PC-3 (cell line): ENCODE measurements around the gene MAPRE3. TPM values are rescaled to one million over a fixed set of nuclear protein-coding genes. Genes with fewer than 3 reads are reported as not detected.
A peak's percentile ranks its signal among the peaks of the same experiment; 100 is the strongest.

Experiments
- ATAC-seq: fragments of 200-7000 bp; cut with Tn5 transposase; 2 replicates; pipeline ENCODE4 v1.9.1; 2020; ENCODE audit warnings: mild to moderate bottlenecking, moderate library complexity
- BruUV-seq: library from RNA; stranded (reverse); fragments of 400-500 nt; replicated peaks from 2 replicates; lab custom pipeline; 2021; lab: Mats Ljungman, UMichigan
- CTCF ChIA-PET: fragments of 300-600 bp; sonication (Branson Sonifier 250); formaldehyde crosslinking; loops from one replicate; lab custom pipeline; 2022; ENCODE audit warnings: antibody characterized with exemption; lab: Charles Lee
- POLR2A ChIA-PET: fragments of 300-600 bp; sonication (Branson Sonifier 250); formaldehyde crosslinking; loops from one replicate; lab custom pipeline; 2022; ENCODE audit warnings: antibody characterized with exemption; ENCODE audit not compliant: unreplicated experiment; lab: Charles Lee
- DNase-seq: peaks from one replicate; pipeline ENCODE4 v3.0.0-alpha.2; 2015
- H2AFZ ChIP-seq: fragments of 300-600 bp; sonication (generic); 2 replicates; pipeline ENCODE4 v1.6.0; 2016; ENCODE audit warnings: antibody characterized with exemption, low read length
- H3F3A ChIP-seq: fragments of 300-600 bp; sonication (generic); one replicate; pipeline ENCODE4 v1.6.0; 2017; ENCODE audit warnings: antibody characterized with exemption, low read length, control low read depth, mild to moderate bottlenecking; ENCODE audit not compliant: unreplicated experiment
- H3K27ac ChIP-seq: fragments of 300-600 bp; sonication (generic); 2 replicates; pipeline ENCODE4 v1.5.1; 2016; ENCODE audit warnings: mild to moderate bottlenecking, low read length
- H3K27me3 ChIP-seq: fragments of 300-600 bp; sonication (generic); 2 replicates; pipeline ENCODE4 v1.6.1; 2016; ENCODE audit warnings: low read length, mixed read lengths
- H3K36me3 ChIP-seq: fragments of 300-600 bp; sonication (generic); 2 replicates; pipeline ENCODE4 v1.6.1; 2016; ENCODE audit warnings: low read depth, mixed run types, low read length, mixed read lengths
- H3K4me1 ChIP-seq: fragments of 300-600 bp; sonication (generic); 2 replicates; pipeline ENCODE4 v1.5.1; 2016; ENCODE audit warnings: low read length; ENCODE audit not compliant: insufficient read depth
- H3K4me2 ChIP-seq: fragments of 300-600 bp; sonication (generic); 2 replicates; pipeline ENCODE4 v1.6.0; 2016; ENCODE audit warnings: low read length
- H3K4me3 ChIP-seq: fragments of 300-600 bp; sonication (generic); 2 replicates; pipeline ENCODE4 v1.5.1; 2016; ENCODE audit warnings: mild to moderate bottlenecking, low read length, mixed read lengths
- H3K79me2 ChIP-seq: fragments of 300-600 bp; sonication (generic); 2 replicates; pipeline ENCODE4 v1.6.1; 2017; ENCODE audit warnings: low read length, mixed read lengths
- H3K9ac ChIP-seq: fragments of 300-600 bp; sonication (generic); 2 replicates; pipeline ENCODE4 v1.6.0; 2016; ENCODE audit warnings: mild to moderate bottlenecking, low read length
- H3K9me2 ChIP-seq: fragments of 300-600 bp; sonication (generic); replicated peaks from 2 replicates; pipeline ENCODE4 v1.6.1; 2016; ENCODE audit warnings: mixed run types, low read length, mixed read lengths
- H3K9me3 ChIP-seq: fragments of 300-600 bp; sonication (generic); 2 replicates; pipeline ENCODE4 v1.6.1; 2016; ENCODE audit warnings: low read length, mixed read lengths
- H4K20me1 ChIP-seq: fragments of 300-600 bp; sonication (generic); 2 replicates; pipeline ENCODE4 v1.6.1; 2016; ENCODE audit warnings: low read length, mixed read lengths
- CTCF ChIP-seq: fragments of 300-600 bp; sonication (generic); conservative IDR thresholded peaks from 2 replicates; pipeline ENCODE4 v1.5.1; 2017; ENCODE audit warnings: antibody characterized with exemption, low read depth, mild to moderate bottlenecking, low read length
- EZH2 ChIP-seq: fragments of 300-600 bp; sonication (generic); IDR thresholded peaks from one replicate; pipeline ENCODE4 v1.6.1; 2017; ENCODE audit warnings: antibody characterized with exemption, mild to moderate bottlenecking, low read length; ENCODE audit not compliant: unreplicated experiment
- EZH2phosphoT487 ChIP-seq: fragments of 300-600 bp; sonication (generic); IDR thresholded peaks from 2 replicates; pipeline ENCODE4 v1.6.1; 2018; ENCODE audit warnings: mild to moderate bottlenecking, antibody characterized with exemption, low read length, borderline replicate concordance
- intact Hi-C: fragments of 100-400 bp; cut with micrococcal nuclease; formaldehyde crosslinking; loops from 2 replicates; pipeline ENCODE4 v1.9.0; 2023
- total RNA-seq: library from RNA; depleted of rRNA; stranded (reverse); fragments of >200 nt; gene quantifications from 2 replicates; pipeline ENCODE4 v1.2.3, GENCODE V29; 2014

The MAPRE3 gene
- total RNA-seq, 1 experiment from 2014 or later, result 11.9 TPM

- peak; percentile 73 for ATAC-seq
- DNase-seq, result no peak
- intact Hi-C loops, result no loop called here
- no peaks in the 10 kb centered on the region for H3K4me1 ChIP-seq
- peaks cover 30% of the 10 kb centered on the region for H3K36me3 ChIP-seq
- no peak overlapping the region for H3K4me2 ChIP-seq
- H3K27me3 ChIP-seq, result no peaks in the 10 kb centered on the region
- TF ChIP-seq CTCF (no peak), EZH2 (no peak), EZH2phosphoT487 (no peak)
- no peaks in the 10 kb centered on the region for H4K20me1 ChIP-seq
- H3K9ac ChIP-seq, result no peak overlapping the region
- H3K79me2 ChIP-seq, result no peaks in the 10 kb centered on the region
- no peak overlapping the region for H3K27ac ChIP-seq
- CTCF ChIA-PET, result no interaction called here
- H2AFZ ChIP-seq, result no peak overlapping the region
- no peaks in the 10 kb centered on the region for H3K9me3 ChIP-seq
- H3K9me2 ChIP-seq, result no peaks in the 10 kb centered on the region
- no TSS peak for BruUV-seq
- no peaks in the 10 kb centered on the region for H3F3A ChIP-seq
- POLR2A ChIA-PET, result interaction anchor here (0.6 kb wide), 1 partner anchor 13 kb away, joined by 5 read pairs; no protein-coding TSS in a partner anchor
- H3K4me3 ChIP-seq, result no peak overlapping the region
Measured at GRCh38 chr2:27042985-27043634, 72.7 kb downstream of the MAPRE3 start.

GRCh38 chr2:27049422-27050280, 79.2 kb downstream of the MAPRE3 start:
- intact Hi-C loops, result loop anchor here (1.0 to 2.0 kb wide), 3 partner anchors 17 to 88 kb away; partner anchors contain the start of gene TMEM214
- H3K9ac ChIP-seq, result peak overlapping the region; percentile 61
- TF ChIP-seq CTCF, result no peak
- no peak for TF ChIP-seq EZH2phosphoT487
- TF ChIP-seq EZH2, result no peak
- H3K9me2 ChIP-seq, result no peaks in the 10 kb centered on the region
- DNase-seq (no peak), ATAC-seq (peak; percentile 4)
- ChIA-PET CTCF (interaction anchor here (0.6 to 0.9 kb wide), 2 partner anchors 88 kb away, joined by 3 to 4 read pairs; no protein-coding TSS in a partner anchor), POLR2A (no interaction called here)
- no peaks in the 10 kb centered on the region for H3F3A ChIP-seq
- no peaks in the 10 kb centered on the region for H3K36me3 ChIP-seq
- peaks cover 17% of the 10 kb centered on the region for H3K4me1 ChIP-seq
- no peaks in the 10 kb centered on the region for H3K9me3 ChIP-seq
- no TSS peak for BruUV-seq
- peak overlapping the region; percentile 79 for H2AFZ ChIP-seq
- H3K4me3 ChIP-seq, result peak overlapping the region; percentile 77
- H3K4me2 ChIP-seq, result peak overlapping the region; percentile 94
- no peaks in the 10 kb centered on the region for H3K79me2 ChIP-seq
- no peaks in the 10 kb centered on the region for H3K27me3 ChIP-seq
- H4K20me1 ChIP-seq, result no peaks in the 10 kb centered on the region
- H3K27ac ChIP-seq, result peak overlapping the region; percentile 33
